ENCODE results near the gene HLF. TPM values are rescaled to one million over a fixed set of nuclear protein-coding genes. Genes with fewer than 3 reads are reported as not detected.

The HLF gene
- total RNA-seq, 1 donor from 2014 or later, result 14.7 TPM

GRCh38 chr17:55285340-55286301 lies 20.9 kb downstream of the HLF start:
- TF ChIP-seq, protein P1, sequence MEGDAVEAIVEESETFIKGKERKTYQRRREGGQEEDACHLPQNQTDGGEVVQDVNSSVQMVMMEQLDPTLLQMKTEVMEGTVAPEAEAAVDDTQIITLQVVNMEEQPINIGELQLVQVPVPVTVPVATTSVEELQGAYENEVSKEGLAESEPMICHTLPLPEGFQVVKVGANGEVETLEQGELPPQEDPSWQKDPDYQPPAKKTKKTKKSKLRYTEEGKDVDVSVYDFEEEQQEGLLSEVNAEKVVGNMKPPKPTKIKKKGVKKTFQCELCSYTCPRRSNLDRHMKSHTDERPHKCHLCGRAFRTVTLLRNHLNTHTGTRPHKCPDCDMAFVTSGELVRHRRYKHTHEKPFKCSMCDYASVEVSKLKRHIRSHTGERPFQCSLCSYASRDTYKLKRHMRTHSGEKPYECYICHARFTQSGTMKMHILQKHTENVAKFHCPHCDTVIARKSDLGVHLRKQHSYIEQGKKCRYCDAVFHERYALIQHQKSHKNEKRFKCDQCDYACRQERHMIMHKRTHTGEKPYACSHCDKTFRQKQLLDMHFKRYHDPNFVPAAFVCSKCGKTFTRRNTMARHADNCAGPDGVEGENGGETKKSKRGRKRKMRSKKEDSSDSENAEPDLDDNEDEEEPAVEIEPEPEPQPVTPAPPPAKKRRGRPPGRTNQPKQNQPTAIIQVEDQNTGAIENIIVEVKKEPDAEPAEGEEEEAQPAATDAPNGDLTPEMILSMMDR (IDR thresholded peaks at IDR 0.05), result no peak
- TF ChIP-seq POLR2A (IDR thresholded peaks at IDR 0.05), result no peak
- TF ChIP-seq POLR2AphosphoS5 (IDR thresholded peaks at IDR 0.05; ENCODE audit: insufficient read depth in 1 of 2, low read depth in 1 of 2), result peak; percentile 37 to 76
- peak in 1 of 2 donors; percentile 95 for DNase-seq (ENCODE audit: extremely low spot score in 2 of 2)
- intact Hi-C loops (cut with DNase I), result no loop called here
- H3K27ac ChIP-seq, result peak overlapping the region; percentile 79
- H3K36me3 ChIP-seq, result no peaks in the 10 kb centered on the region
- H3K27me3 ChIP-seq, result no peaks in the 10 kb centered on the region
- H3K4me1 ChIP-seq, result peaks cover 41% of the 10 kb centered on the region
- H3K4me3 ChIP-seq, result peak overlapping the region in 1 of 2 donors; percentile 8
- no peaks in the 10 kb centered on the region for H3K9me3 ChIP-seq

GRCh38 chr17:55286681-55287589 lies 22.2 kb downstream of the HLF start:
- Histone ChIP-seq H3K27ac (peak overlapping the region; percentile 79), H3K27me3 (no peaks in the 10 kb centered on the region), H3K36me3 (no peaks in the 10 kb centered on the region), H3K9me3 (no peaks in the 10 kb centered on the region), H3K4me1 (peaks cover 41% of the 10 kb centered on the region), H3K4me3 (no peak overlapping the region)
- intact Hi-C loops (cut with DNase I), result no loop called here
- DNase-seq (ENCODE audit: extremely low spot score in 2 of 2), result no peak
- no peak for TF ChIP-seq POLR2AphosphoS5 (IDR thresholded peaks at IDR 0.05; ENCODE audit: insufficient read depth in 1 of 2, low read depth in 1 of 2)

DNA sequence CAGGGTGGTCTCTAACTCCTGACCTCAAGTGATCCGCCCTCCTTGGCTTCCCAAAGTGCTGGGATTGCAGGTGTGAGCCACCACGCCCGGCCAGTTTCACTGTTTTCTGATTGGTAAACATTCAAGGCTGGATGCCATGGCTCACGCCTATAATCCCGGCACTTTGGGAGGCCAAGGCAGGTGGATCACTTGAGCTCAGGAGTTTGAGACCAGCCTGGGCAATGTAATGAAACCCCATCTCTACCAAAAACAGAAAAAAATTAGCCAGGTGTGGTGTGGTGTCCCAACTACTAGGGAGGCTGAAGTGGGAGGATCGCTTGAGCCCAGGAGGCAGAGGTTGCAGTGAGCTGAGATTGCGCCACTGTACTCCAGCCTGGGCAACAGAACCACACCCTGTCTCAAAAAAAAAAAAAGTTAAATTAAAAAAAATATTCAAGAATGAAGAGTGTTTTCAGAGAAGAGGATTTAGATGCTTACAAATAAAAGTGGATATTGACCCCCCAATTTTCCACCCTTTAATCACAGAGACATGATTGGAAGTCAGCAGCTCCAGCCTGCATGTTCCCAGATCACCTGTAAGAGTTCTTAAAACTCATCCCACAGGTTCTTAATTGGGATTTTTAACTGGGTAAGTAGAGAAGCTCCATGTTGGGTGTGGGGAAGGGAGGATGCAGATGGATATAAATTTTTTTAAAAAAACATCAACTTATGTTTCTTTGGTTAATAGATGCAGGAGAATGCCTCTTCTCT lies 23.8 kb downstream of the HLF start:
- intact Hi-C loops (cut with DNase I), result no loop called here
- Histone ChIP-seq H3K27ac (no peak overlapping the region), H3K4me1 (peaks cover 34% of the 10 kb centered on the region), H3K9me3 (no peaks in the 10 kb centered on the region), H3K27me3 (no peaks in the 10 kb centered on the region), H3K36me3 (no peaks in the 10 kb centered on the region), H3K4me3 (no peak overlapping the region)
- no peak for DNase-seq (ENCODE audit: extremely low spot score in 2 of 2)
- TF ChIP-seq POLR2AphosphoS5 (IDR thresholded peaks at IDR 0.05; ENCODE audit: insufficient read depth in 1 of 2, low read depth in 1 of 2) (no peak), POLR2A (IDR thresholded peaks at IDR 0.05) (no peak)
- TF ChIP-seq, protein P1 (IDR thresholded peaks at IDR 0.05), result no peak

DNA sequence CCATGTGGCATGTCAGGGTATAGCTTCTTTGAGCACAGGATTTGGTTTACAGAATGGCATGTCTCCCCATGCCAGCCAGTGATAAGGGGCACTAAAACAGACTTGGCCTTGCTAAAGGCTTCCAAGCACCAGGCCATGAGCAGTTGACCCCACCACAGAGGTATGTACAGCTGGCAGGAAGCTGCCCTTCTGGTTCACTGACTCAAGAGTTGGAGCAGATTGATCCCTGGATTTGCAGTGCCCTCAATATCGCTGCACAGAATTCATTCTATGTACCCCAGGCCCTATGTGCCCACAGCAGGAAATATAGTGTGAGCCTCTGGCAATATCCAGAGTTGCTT lies 24.3 kb downstream of the HLF start:
- H3K9me3 ChIP-seq, result no peaks in the 10 kb centered on the region
- TF ChIP-seq, protein P1 (IDR thresholded peaks at IDR 0.05), result no peak
- TF ChIP-seq POLR2AphosphoS5 (IDR thresholded peaks at IDR 0.05; ENCODE audit: insufficient read depth in 1 of 2, low read depth in 1 of 2), result no peak
- no peak for TF ChIP-seq POLR2A (IDR thresholded peaks at IDR 0.05)
- H3K27ac ChIP-seq, result no peak overlapping the region
- no peak for DNase-seq (ENCODE audit: extremely low spot score in 2 of 2)
- H3K4me1 ChIP-seq, result peaks cover 29% of the 10 kb centered on the region
- H3K36me3 ChIP-seq, result no peaks in the 10 kb centered on the region
- intact Hi-C loops (cut with DNase I), result no loop called here
- H3K4me3 ChIP-seq, result no peak overlapping the region
- no peaks in the 10 kb centered on the region for H3K27me3 ChIP-seq

DNA sequence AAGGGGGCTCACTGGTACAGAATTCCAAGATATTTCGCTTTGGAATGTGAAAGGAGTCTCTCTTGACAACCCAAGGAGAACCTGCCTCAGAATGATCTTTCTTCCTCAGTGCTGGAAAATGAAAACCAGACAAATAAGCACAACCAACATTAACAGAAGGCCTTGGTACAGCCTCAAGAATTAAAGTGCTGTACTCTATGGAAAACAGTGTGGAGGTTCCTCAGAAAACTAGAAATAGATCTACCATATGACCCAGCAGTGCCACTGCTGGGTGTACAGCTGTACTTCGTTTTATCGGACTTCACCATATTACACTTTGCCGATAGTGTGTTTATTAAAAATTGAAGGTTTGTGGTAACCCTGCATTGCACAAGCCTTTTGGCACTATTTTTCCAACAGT lies 25.2 kb downstream of the HLF start:
- TF ChIP-seq POLR2AphosphoS5 (IDR thresholded peaks at IDR 0.05; ENCODE audit: insufficient read depth in 1 of 2, low read depth in 1 of 2) (no peak), POLR2A (IDR thresholded peaks at IDR 0.05) (no peak)
- TF ChIP-seq, protein P1 (IDR thresholded peaks at IDR 0.05), result no peak
- Histone ChIP-seq H3K27ac (no peak overlapping the region), H3K4me1 (peaks cover 20% of the 10 kb centered on the region), H3K27me3 (no peaks in the 10 kb centered on the region), H3K4me3 (no peak overlapping the region), H3K36me3 (no peaks in the 10 kb centered on the region), H3K9me3 (no peaks in the 10 kb centered on the region)
- intact Hi-C loops (cut with DNase I), result no loop called here
- no peak for DNase-seq (ENCODE audit: extremely low spot score in 2 of 2)

Measured in vagina (tissue), 2 donors.